Left ventricle myocardium inferior (tissue), 1 donor: ENCODE data around the gene LPO. TPM values are rescaled to one million over a fixed set of nuclear protein-coding genes. Genes with fewer than 3 reads are reported as not detected.

Experiments used
- DNase-seq: peaks from one replicate; pipeline ENCODE4 v3.0.0-alpha.2; 2020
- H3K27ac ChIP-seq: fragments of 200-600 bp; replicated peaks from 2 replicates; pipeline ENCODE4 v1.8.0; 2021
- H3K27me3 ChIP-seq: fragments of 200-600 bp; 2 replicates; pipeline ENCODE4 v1.8.0; 2021; ENCODE audit warnings: low read depth
- H3K36me3 ChIP-seq: fragments of 200-600 bp; 2 replicates; pipeline ENCODE4 v1.8.0; 2021
- H3K4me1 ChIP-seq: fragments of 200-600 bp; 2 replicates; pipeline ENCODE4 v1.8.0; 2021
- H3K4me3 ChIP-seq: fragments of 200-600 bp; 2 replicates; pipeline ENCODE4 v1.8.0; 2021; ENCODE audit warnings: mild to moderate bottlenecking, moderate library complexity
- H3K9me3 ChIP-seq: fragments of 200-600 bp; replicated peaks from 2 replicates; pipeline ENCODE4 v1.8.0; 2021
- intact Hi-C: fragments of 100-400 bp; cut with micrococcal nuclease; formaldehyde crosslinking; loops from one replicate; pipeline ENCODE4 v1.11.0; 2022
- total RNA-seq: library from RNA; stranded (reverse); fragmentation: NEBNext Ultra II Directional; extraction: Animal tissue kit (Norgen Biotek cat#: 25700); gene quantifications from one replicate; pipeline ENCODE4 v1.2.1, GENCODE V29; 2021
- TF ChIP-seq, protein P1 (sequence below): fragments of 200-600 bp; IDR thresholded peaks from 2 replicates; pipeline ENCODE4 v1.8.0; 2021; ENCODE audit warnings: antibody characterized with exemption, mild to moderate bottlenecking, borderline replicate concordance
- donor health status: DM: no; HTN: yes; CAD: no; lungs with severe emphysema.

The LPO gene
- total RNA-seq, 1 donor from 2014 or later = not detected

DNA sequence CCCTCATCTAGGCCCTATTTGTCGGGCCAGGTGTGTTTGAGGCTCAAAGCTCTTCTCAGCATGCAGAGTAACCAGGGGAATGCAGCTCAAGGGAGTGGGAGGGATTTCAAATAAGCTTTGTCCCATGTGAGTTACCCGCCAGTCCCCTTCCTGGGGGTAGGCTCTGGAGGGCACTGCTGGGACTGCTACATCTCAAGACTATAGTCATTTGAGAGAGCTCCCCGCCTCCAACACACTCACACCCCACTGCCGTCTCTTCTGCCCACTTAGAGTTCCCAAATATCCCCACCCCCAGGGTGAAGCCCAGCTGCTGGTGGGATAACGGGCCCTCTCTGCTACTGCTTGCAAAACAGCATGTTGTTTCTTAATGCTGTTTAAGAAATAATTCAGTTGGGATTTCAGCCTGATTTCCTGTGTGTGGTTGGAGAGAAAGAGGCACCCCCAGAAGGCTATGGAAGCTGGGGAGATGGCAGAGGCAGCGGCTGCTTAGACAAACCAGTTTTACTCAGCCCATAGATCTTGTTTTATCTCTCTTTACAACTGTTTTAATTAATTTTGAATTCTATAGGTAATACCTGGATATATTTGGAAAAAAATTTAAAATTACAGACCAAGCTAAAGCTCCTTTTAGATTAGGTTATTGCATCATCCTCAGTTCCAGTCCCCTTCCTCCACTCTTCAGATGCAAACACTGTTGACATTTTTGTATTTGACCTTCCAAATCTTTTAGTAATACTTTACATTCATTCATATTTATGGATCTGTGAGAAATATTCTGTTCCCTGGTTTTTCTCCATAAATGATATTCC lies 46.4 kb downstream of the LPO start:
- TF ChIP-seq, protein P1, sequence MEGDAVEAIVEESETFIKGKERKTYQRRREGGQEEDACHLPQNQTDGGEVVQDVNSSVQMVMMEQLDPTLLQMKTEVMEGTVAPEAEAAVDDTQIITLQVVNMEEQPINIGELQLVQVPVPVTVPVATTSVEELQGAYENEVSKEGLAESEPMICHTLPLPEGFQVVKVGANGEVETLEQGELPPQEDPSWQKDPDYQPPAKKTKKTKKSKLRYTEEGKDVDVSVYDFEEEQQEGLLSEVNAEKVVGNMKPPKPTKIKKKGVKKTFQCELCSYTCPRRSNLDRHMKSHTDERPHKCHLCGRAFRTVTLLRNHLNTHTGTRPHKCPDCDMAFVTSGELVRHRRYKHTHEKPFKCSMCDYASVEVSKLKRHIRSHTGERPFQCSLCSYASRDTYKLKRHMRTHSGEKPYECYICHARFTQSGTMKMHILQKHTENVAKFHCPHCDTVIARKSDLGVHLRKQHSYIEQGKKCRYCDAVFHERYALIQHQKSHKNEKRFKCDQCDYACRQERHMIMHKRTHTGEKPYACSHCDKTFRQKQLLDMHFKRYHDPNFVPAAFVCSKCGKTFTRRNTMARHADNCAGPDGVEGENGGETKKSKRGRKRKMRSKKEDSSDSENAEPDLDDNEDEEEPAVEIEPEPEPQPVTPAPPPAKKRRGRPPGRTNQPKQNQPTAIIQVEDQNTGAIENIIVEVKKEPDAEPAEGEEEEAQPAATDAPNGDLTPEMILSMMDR = no peak
- Histone ChIP-seq H3K27ac (no peak overlapping the region), H3K4me1 (no peaks in the 10 kb centered on the region), H3K9me3 (no peaks in the 10 kb centered on the region), H3K36me3 (no peaks in the 10 kb centered on the region), H3K27me3 (peaks cover 88% of the 10 kb centered on the region), H3K4me3 (no peak overlapping the region)
- no peak for DNase-seq
- intact Hi-C loops = no loop called here

DNA sequence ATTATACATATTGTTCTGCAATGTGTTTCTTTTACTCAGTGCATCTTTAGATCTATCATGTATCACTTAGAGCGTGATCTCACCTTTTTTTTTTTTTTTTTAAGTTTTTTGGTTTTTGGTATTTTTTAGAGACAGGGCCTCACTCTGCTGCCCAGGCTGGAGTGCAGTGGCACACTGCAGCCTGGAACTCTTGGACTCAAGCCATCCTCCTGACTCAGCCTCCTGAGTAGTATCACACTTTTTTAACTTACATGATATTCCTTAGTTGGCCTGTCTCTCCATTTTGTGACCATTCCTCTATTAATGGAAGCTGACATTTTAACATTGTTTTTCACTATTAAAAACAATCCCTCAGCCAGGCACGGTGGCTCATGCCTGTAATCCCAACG lies 47.0 kb downstream of the LPO start:
- no peaks in the 10 kb centered on the region for H3K4me1 ChIP-seq
- no peaks in the 10 kb centered on the region for H3K36me3 ChIP-seq
- no peak overlapping the region for H3K4me3 ChIP-seq
- H3K9me3 ChIP-seq = no peaks in the 10 kb centered on the region
- H3K27me3 ChIP-seq = peaks cover 88% of the 10 kb centered on the region
- TF ChIP-seq, protein P1 = no peak
- DNase-seq = no peak
- H3K27ac ChIP-seq = no peak overlapping the region
- intact Hi-C loops = no loop called here

DNA sequence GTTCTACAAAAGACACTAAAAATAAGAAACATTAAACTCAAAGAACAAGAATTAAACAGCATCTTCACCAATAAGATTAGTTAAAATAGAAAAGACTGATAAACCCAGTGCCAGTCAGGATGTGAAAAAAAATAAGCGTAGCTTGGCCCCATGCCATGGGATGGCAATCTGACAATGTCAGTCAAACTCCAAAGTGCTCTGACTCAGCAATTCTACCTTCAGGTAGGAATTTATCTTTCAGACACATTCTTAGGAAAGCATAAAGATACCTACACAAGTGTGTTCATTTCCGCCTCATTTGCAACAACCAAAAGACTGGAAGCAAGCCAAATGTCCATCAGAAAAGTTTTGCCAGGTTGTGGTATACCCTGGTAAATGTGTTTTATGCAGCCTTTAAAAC lies 51.5 kb downstream of the LPO start:
- peaks cover 74% of the 10 kb centered on the region for H3K27me3 ChIP-seq
- intact Hi-C loops = no loop called here
- TF ChIP-seq, protein P1 = no peak
- H3K27ac ChIP-seq = no peak overlapping the region
- H3K36me3 ChIP-seq = no peaks in the 10 kb centered on the region
- H3K4me3 ChIP-seq = no peak overlapping the region
- no peak for DNase-seq
- H3K9me3 ChIP-seq = peaks cover 5% of the 10 kb centered on the region
- no peaks in the 10 kb centered on the region for H3K4me1 ChIP-seq

DNA sequence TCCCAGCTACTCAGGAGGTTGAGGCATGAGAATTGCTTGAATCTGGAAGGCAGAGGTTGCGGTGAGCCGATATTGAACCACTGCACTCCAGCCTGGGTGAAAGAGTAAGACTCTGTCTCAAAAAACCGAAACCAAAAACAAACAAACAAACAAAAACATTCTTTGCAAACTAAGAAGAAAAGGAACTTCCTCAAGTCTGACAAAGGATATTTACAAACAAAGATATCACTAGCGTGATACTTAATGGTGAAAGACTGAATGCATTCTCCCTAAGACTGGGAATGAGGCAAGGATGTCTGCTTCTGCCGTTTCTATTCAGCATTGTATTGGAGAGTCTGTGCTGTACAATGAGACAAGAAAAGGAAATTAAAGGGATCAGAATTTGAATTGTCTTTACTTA lies 52.9 kb downstream of the LPO start:
- Histone ChIP-seq H3K27me3 (peaks cover 64% of the 10 kb centered on the region), H3K36me3 (no peaks in the 10 kb centered on the region), H3K27ac (no peak overlapping the region), H3K4me1 (no peaks in the 10 kb centered on the region), H3K4me3 (no peak overlapping the region), H3K9me3 (peaks cover 5% of the 10 kb centered on the region)
- intact Hi-C loops = no loop called here
- TF ChIP-seq, protein P1 = no peak
- no peak for DNase-seq

DNA sequence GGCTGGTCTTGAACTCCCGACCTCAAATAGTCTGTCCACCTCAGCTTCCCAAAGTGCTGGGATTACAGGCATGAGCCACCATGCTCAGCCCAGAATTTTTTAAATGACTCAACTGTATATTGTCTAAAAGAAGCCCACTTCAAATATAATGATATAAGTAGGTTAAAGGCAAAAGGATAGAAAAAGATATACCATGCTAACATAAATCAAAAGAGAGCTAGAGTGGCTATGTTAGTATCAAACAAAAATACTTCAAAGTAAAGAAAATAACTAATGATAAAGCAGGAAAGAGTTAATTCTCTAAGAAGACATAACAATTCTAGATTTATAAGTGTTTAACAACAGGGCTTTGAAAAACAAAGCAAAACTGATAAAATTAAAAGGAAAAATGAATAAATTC lies 55.6 kb downstream of the LPO start:
- DNase-seq = no peak

More for the DNA sequence above, 55.6 kb downstream of the LPO start:
- TF ChIP-seq, protein P1 = no peak
- Histone ChIP-seq H3K27me3 (peaks cover 41% of the 10 kb centered on the region), H3K27ac (no peak overlapping the region), H3K36me3 (no peaks in the 10 kb centered on the region), H3K4me3 (no peak overlapping the region), H3K4me1 (no peaks in the 10 kb centered on the region), H3K9me3 (peaks cover 15% of the 10 kb centered on the region)
- intact Hi-C loops = no loop called here
